ENCODE data around the gene NID2.

GRCh38 chr14:52078095-52078531, 9.3 kb upstream of the NID2 start:
- TF ChIP-seq TAF1 (IDR thresholded peaks at IDR 0.05; ENCODE audit: borderline replicate concordance, insufficient read depth, low read length) (no peak), SIN3A (IDR thresholded peaks at IDR 0.05; ENCODE audit: borderline replicate concordance, insufficient read depth, low read length) (no peak), POLR2AphosphoS5 (IDR thresholded peaks at IDR 0.05; ENCODE audit: low read depth, low read length) (no peak), REST (IDR thresholded peaks at IDR 0.05; ENCODE audit: insufficient read depth in 1 of 2, low read depth in 2 of 2, low read length in 2 of 2) (no peak), FOXP2 (optimal IDR thresholded peaks at IDR 0.05; ENCODE audit: borderline replicate concordance, extremely low read depth, extremely low read length, insufficient read depth) (no peak)

All from PFSK-1 (cell line).